PFSK-1 (cell line): ENCODE measurements around the gene KNOP1.

Experiments
- FOXP2 ChIP-seq: optimal IDR thresholded peaks from 2 replicates; pipeline ENCODE3; 2011; ENCODE audit warnings: borderline replicate concordance, control low read depth, inconsistent platforms; ENCODE audit not compliant: insufficient read depth; ENCODE audit errors: extremely low read length, extremely low read depth
- POLR2AphosphoS5 ChIP-seq: IDR thresholded peaks from 2 replicates; pipeline ENCODE4 v1.6.1; 2012; ENCODE audit warnings: low read depth, mild to moderate bottlenecking, control low read depth, low read length, moderate library complexity
- SIN3A ChIP-seq: IDR thresholded peaks from 2 replicates; pipeline ENCODE4 v1.6.1; 2012; ENCODE audit warnings: mild to moderate bottlenecking, low read length, moderate library complexity, borderline replicate concordance; ENCODE audit not compliant: insufficient read depth
- TAF1 ChIP-seq: IDR thresholded peaks from 2 replicates; pipeline ENCODE4 v1.6.1; 2012; ENCODE audit warnings: low read length, control low read depth, borderline replicate concordance; ENCODE audit not compliant: insufficient read depth
- TF ChIP-seq, protein P1 (sequence below), 2 experiments: IDR thresholded peaks; 2 replicates each; pipeline versions ENCODE4 v1.6.1 to v1.8.0; 2011 to 2012; ENCODE audit warnings: low read depth in 2 of 2, low read length in 2 of 2, control low read depth in 1 of 2, inconsistent platforms in 1 of 2, mild to moderate bottlenecking in 1 of 2, moderate library complexity in 1 of 2; ENCODE audit not compliant: insufficient read depth in 1 of 2

The KNOP1 gene

GRCh38 chr16:19710191-19710908, 7.7 kb downstream of the KNOP1 start:
- TF ChIP-seq FOXP2 (no peak), TAF1 (no peak), SIN3A (no peak), POLR2AphosphoS5 (no peak)
- TF ChIP-seq, protein P1, sequence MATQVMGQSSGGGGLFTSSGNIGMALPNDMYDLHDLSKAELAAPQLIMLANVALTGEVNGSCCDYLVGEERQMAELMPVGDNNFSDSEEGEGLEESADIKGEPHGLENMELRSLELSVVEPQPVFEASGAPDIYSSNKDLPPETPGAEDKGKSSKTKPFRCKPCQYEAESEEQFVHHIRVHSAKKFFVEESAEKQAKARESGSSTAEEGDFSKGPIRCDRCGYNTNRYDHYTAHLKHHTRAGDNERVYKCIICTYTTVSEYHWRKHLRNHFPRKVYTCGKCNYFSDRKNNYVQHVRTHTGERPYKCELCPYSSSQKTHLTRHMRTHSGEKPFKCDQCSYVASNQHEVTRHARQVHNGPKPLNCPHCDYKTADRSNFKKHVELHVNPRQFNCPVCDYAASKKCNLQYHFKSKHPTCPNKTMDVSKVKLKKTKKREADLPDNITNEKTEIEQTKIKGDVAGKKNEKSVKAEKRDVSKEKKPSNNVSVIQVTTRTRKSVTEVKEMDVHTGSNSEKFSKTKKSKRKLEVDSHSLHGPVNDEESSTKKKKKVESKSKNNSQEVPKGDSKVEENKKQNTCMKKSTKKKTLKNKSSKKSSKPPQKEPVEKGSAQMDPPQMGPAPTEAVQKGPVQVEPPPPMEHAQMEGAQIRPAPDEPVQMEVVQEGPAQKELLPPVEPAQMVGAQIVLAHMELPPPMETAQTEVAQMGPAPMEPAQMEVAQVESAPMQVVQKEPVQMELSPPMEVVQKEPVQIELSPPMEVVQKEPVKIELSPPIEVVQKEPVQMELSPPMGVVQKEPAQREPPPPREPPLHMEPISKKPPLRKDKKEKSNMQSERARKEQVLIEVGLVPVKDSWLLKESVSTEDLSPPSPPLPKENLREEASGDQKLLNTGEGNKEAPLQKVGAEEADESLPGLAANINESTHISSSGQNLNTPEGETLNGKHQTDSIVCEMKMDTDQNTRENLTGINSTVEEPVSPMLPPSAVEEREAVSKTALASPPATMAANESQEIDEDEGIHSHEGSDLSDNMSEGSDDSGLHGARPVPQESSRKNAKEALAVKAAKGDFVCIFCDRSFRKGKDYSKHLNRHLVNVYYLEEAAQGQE (IDR thresholded peaks at IDR 0.05; ENCODE audit: insufficient read depth in 1 of 2, low read depth in 2 of 2, low read length in 2 of 2), result no peak

GRCh38 chr16:19709381-19710136, 8.5 kb downstream of the KNOP1 start:
- TF ChIP-seq FOXP2 (no peak), SIN3A (no peak), TAF1 (no peak)

DNA sequence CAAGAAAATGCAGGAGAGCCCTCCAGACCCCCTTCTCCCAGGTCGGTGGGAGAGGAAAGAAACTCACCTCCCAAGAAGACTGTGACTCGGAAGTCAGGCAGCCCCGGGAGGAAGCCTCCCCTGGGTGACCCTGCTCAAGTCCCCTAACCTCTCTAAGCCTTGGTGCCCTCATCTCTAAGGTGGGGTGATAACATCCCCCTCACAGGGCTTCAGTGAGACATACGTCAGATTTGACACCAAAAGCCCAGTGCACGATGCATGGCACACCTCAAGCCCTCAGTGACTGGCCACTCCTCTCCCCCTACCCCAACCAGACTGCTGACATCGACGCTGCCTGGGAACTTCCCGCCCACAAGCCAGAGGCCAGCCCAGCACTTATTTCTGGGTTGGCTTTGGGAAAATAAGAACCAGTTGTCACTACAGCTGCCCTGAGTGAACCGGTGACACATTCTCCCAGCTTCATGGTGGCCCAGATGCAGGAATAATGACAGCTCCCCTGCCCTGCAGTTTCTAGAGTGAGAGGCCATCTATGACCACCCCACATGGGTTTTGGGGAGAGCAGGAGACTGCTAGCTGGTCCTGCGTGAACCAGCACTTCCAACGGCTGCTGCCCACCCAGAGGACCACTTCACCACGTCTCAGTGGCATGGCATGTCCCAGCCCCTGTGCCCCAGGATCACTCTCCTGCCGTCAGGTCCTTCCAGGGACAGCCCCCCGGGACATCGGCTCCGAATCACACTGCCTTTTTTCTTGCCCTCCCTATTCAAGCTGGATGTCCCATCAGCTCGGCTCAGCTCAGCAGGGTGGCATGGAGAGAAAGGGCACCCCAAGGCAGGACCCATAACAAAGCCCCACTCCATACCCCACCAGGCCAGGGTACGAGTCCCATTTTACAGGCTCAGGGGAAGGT, 9.5 kb downstream of the KNOP1 start:
- TF ChIP-seq, protein P1 (IDR thresholded peaks at IDR 0.05; ENCODE audit: insufficient read depth in 1 of 2, low read depth in 2 of 2, low read length in 2 of 2), result no peak
- TF ChIP-seq POLR2AphosphoS5 (no peak), SIN3A (no peak), FOXP2 (no peak), TAF1 (no peak)

DNA sequence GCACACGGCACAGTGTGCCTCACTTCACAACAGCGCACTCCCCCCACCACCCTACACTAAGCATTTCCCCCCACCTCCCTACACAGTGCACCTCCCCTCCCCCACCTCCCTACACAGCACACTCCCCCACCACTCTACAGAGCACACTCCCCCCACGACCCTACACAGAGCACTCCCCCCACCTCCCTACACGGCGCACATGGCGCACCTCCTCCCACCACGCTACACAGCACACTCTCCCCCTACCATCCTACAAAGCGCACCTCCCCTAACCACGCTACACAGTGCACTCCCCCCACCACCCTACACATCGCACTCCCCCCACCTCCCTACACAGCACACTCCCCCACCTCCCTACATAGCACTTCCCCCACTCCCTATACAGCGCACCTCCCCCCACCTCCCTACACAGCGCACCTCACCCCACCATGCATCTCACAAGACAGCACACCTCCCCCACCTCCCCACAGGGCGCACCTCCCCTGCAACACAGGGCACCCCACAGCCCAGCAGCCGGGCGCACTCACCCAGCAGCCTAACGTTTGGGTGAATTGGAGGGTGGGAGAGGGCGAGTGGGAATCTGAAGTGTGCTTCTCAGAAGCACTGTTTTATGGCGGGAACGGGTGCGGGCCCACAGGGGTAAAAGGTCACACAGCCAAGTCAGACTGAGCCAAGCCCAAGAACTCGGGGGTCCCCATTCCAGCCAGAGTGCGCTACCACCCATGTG, 10.3 kb downstream of the KNOP1 start:
- TF ChIP-seq, protein P1 (IDR thresholded peaks at IDR 0.05; ENCODE audit: insufficient read depth in 1 of 2, low read depth in 2 of 2, low read length in 2 of 2), result no peak
- no peak for TF ChIP-seq POLR2AphosphoS5

- TF ChIP-seq SIN3A, result no peak
- TF ChIP-seq, protein P1 (IDR thresholded peaks at IDR 0.05; ENCODE audit: insufficient read depth in 1 of 2, low read depth in 2 of 2, low read length in 2 of 2), result no peak
- TF ChIP-seq TAF1, result no peak
- TF ChIP-seq POLR2AphosphoS5, result no peak
- no peak for TF ChIP-seq FOXP2
Observed at GRCh38 chr16:19706846-19707245, 11.2 kb downstream of the KNOP1 start.
